ENCODE data around the gene GDPD4. TPM values are rescaled to one million over a fixed set of nuclear protein-coding genes. Genes with fewer than 3 reads are reported as not detected.

Gene GDPD4
- total and polyA plus RNA-seq, 2 of the 4 experiments (the other 2 are of a cell fraction) = not detected

DNA sequence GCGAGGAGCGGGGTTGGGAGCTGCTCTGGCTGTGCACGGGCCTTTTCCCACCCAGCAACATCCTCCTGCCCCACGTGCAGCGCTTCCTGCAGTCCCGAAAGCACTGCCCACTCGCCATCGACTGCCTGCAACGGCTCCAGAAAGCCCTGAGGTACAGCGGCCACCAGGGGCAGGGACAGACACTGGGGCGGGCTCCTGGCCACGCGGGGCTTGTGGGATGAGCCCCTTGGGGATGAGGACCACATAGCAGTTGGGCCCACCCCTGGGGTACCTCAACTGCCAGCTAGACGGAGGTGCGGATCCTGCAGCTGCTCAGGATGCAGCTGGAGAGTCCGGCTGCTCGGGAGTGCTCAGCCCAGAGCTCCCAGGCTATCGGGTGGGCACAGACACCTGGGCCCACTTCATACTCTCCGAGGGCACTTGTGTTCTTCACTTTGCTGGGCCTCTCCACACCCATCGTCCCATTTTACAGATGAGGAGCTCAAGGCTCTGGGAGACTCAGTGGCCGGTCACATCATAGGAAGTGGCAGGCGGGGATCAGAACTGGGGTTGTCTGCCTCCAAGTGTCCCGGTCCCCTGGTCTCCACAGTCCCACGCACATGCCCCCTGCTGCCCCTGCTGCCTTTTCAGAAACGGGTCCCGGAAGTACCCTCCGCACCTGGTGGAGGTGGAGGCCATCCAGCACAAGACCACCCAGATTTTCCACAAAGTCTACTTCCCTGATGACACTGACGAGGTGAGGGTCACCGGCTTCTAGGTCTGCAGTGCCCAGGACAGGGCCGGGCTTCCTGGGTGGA lies 95.8 kb downstream of the GDPD4 start (continued):
- TF ChIP-seq, protein P1, sequence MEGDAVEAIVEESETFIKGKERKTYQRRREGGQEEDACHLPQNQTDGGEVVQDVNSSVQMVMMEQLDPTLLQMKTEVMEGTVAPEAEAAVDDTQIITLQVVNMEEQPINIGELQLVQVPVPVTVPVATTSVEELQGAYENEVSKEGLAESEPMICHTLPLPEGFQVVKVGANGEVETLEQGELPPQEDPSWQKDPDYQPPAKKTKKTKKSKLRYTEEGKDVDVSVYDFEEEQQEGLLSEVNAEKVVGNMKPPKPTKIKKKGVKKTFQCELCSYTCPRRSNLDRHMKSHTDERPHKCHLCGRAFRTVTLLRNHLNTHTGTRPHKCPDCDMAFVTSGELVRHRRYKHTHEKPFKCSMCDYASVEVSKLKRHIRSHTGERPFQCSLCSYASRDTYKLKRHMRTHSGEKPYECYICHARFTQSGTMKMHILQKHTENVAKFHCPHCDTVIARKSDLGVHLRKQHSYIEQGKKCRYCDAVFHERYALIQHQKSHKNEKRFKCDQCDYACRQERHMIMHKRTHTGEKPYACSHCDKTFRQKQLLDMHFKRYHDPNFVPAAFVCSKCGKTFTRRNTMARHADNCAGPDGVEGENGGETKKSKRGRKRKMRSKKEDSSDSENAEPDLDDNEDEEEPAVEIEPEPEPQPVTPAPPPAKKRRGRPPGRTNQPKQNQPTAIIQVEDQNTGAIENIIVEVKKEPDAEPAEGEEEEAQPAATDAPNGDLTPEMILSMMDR (conservative IDR thresholded peaks at IDR 0.05; ENCODE audit: low read depth, low read length) = no peak

DNA sequence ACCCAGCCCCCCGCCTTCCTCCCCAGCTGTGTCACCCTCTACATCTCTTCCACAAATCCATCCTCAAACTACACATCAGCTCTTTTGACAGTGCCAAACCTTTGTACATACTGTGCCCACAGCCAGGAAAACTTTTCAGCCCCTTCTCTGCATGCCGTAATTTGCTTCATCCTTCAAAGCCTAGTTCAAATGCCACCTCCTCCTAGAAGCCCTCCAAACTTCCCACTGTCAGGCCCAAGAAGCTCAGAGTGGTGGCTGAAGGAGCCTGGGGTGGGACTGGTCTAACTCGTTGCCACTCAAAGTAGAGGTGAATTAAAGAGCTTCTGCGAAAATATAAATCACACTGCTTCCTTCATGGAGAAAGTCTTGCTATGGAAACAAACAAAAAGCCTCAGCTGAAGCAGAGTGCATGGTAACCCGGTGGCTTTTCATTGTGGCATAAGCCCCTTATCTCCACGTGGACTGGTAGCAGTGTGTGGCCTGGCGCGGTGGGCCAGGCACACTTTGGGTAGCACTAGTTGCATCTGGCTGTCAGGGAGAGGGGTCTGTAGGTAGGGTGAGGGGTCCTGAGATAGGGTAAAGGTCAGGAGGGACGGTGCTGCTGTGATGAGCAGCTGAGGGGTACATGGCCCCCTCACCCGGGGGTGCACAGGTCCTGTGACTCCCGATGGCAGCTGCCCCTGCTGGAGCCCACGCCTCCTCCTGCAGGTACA lies 96.6 kb downstream of the GDPD4 start:
- Histone ChIP-seq H3K4ac (ENCODE audit: low read depth, low read length) (no peak overlapping the region), H2AK5ac (ENCODE audit: low read depth, low read length) (no peak overlapping the region), H3K4me1 (ENCODE audit: control insufficient read depth, insufficient read depth, low read length) (no peaks in the 10 kb centered on the region), H3K36me3 (ENCODE audit: control insufficient read depth, insufficient read depth, low read length) (no peaks in the 10 kb centered on the region), H4K20me1 (ENCODE audit: insufficient read depth, low read length) (no peaks in the 10 kb centered on the region), H3K4me2 (ENCODE audit: low read depth, low read length) (no peak overlapping the region), H4K5ac (ENCODE audit: low read depth, low read length) (no peak overlapping the region), H3K9ac (ENCODE audit: low read depth, low read length) (no peak overlapping the region), H3K27me3 (ENCODE audit: control insufficient read depth, insufficient read depth, low read length) (peaks cover 10% of the 10 kb centered on the region), H3K23ac (ENCODE audit: low read depth, low read length) (no peak overlapping the region), H3K9me1 (ENCODE audit: insufficient read depth, low read length) (no peaks in the 10 kb centered on the region; the same call in 1 of the 2 replicates), H3K27ac (ENCODE audit: insufficient read depth, low read length) (no peak overlapping the region), H3K4me3 (ENCODE audit: insufficient read depth, low read depth, low read length) (no peak overlapping the region), H2BK15ac (ENCODE audit: low read depth, low read length) (no peak overlapping the region), H3K56ac (ENCODE audit: extremely low read depth, insufficient read depth, low read length) (no peak overlapping the region), H3K9me3 (ENCODE audit: control insufficient read depth, insufficient read depth, low read length) (no peaks in the 10 kb centered on the region), H3K18ac (ENCODE audit: low read depth, low read length) (no peak overlapping the region), H3K79me1 (ENCODE audit: low read depth in 1 of 2, low read length in 2 of 2) (no peaks in the 10 kb centered on the region), H3K14ac (replicated peaks; ENCODE audit: low read depth, low read length) (no peak overlapping the region), H2AK9ac (replicated peaks; ENCODE audit: low read depth, low read length, poor library complexity) (peak overlapping the region; percentile 78), H2AFZ (replicated peaks; ENCODE audit: low read length, poor library complexity) (no peak overlapping the region), H2BK20ac (ENCODE audit: low read depth, low read length) (no peak overlapping the region), H4K91ac (ENCODE audit: insufficient read depth, low read depth, low read length) (no peak overlapping the region), H2BK120ac (ENCODE audit: low read depth, low read length) (no peak overlapping the region), H2BK5ac (ENCODE audit: low read depth, low read length, poor library complexity, severe bottlenecking) (no peak overlapping the region), H4K8ac (ENCODE audit: low read depth in 2 of 2, low read length in 2 of 2) (no peak overlapping the region)
- BruUV-seq (replicated peaks) = no TSS peak
- ChIA-PET CTCF (no interaction called here), POLR2A (ENCODE audit: unreplicated experiment) (no interaction called here)
- ATAC-seq (ENCODE audit: low read depth) (no peak), DNase-seq (no peak)
- 40% methylated on average over 1 of the region's 12 CpGs; no CpG with 5 or more reads in 1 of the 2 experiments for WGBS, 2 experiments (ENCODE audit: extremely low coverage in 2 of 2, insufficient read length in 1 of 2)
- intact Hi-C loops (cut with micrococcal nuclease) (no loop called here), in situ Hi-C loops (cut with MboI; ENCODE audit: low sequenced_read_pairs) (no loop called here), dilution Hi-C loops (cut with HindIII; ENCODE audit: low sequenced_read_pairs, unreplicated experiment) (no loop called here)
- TF ChIP-seq, protein P1 (conservative IDR thresholded peaks at IDR 0.05; ENCODE audit: low read depth, low read length) = no peak
- TF ChIP-seq BHLHE40 (IDR thresholded peaks at IDR 0.05; ENCODE audit: low read depth, low read length) (no peak), MAFK (IDR thresholded peaks at IDR 0.05; ENCODE audit: low read depth, low read length) (no peak), SMC3 (IDR thresholded peaks at IDR 0.05; ENCODE audit: low read depth, low read length) (no peak), CEBPB (IDR thresholded peaks at IDR 0.05; ENCODE audit: low read depth, low read length) (no peak), MXI1 (IDR thresholded peaks at IDR 0.05; ENCODE audit: borderline replicate concordance, low read depth, low read length) (no peak), RAD21 (IDR thresholded peaks at IDR 0.05; ENCODE audit: low read length) (no peak), CHD1 (IDR thresholded peaks at IDR 0.05; ENCODE audit: low read depth, low read length) (no peak)
- TF ChIP-seq, protein P2, sequence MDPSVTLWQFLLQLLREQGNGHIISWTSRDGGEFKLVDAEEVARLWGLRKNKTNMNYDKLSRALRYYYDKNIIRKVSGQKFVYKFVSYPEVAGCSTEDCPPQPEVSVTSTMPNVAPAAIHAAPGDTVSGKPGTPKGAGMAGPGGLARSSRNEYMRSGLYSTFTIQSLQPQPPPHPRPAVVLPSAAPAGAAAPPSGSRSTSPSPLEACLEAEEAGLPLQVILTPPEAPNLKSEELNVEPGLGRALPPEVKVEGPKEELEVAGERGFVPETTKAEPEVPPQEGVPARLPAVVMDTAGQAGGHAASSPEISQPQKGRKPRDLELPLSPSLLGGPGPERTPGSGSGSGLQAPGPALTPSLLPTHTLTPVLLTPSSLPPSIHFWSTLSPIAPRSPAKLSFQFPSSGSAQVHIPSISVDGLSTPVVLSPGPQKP (IDR thresholded peaks at IDR 0.05; ENCODE audit: borderline replicate concordance, low read depth, low read length) = no peak
